T-helper 1 cell treated with Interleukin-12 subunit alpha and Interleukin-12 subunit beta and Interleukin-4 antibody, amounts not matched to agents 30 μg/mL and 1 μg/mL, for 36 hours (primary cell): ENCODE measurements around the gene ATXN1.
"Not testable (repeated sequence)": the region's sequence is repeated elsewhere in the genome, so short reads cannot be mapped to it uniquely, and the experiment has no call there.

Experiments used
- H3K27ac Mint-ChIP-seq: one replicate; pipeline ENCODE4 v1.8.0; 2021; ENCODE audit warnings: mild to moderate bottlenecking, mixed read lengths
- H3K27me3 Mint-ChIP-seq: one replicate; pipeline ENCODE4 v1.8.0; 2021; ENCODE audit warnings: low read depth, mixed read lengths
- H3K36me3 Mint-ChIP-seq: one replicate; pipeline ENCODE4 v1.8.0; 2021; ENCODE audit warnings: low read depth, mixed read lengths
- H3K4me1 Mint-ChIP-seq: one replicate; pipeline ENCODE4 v1.8.0; 2021; ENCODE audit warnings: low read depth, mixed read lengths
- H3K4me3 Mint-ChIP-seq: one replicate; pipeline ENCODE4 v1.8.0; 2021; ENCODE audit warnings: mild to moderate bottlenecking, moderate library complexity, mixed read lengths
- H3K9me3 Mint-ChIP-seq: one replicate; pipeline ENCODE4 v1.8.0; 2021; ENCODE audit warnings: mixed read lengths

Gene ATXN1

DNA sequence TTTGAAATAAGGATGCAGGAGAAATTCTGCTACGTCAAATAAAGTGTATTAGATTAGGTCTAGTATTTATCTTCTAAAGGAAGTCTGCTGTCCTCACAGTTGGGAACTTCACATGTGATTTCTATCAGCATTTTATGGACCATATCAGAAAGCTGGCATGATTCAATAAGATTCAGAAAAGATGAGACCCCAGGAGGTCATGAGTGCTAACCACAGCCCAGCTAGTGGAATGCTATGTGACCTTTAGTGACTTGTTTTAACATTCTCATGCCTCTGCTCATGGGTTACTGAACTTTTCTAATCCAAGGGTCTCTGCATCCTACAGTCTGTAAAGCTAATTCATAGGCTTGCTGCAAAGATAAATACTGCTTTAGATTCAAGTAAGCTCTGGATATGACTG lies 372.8 kb downstream of the ATXN1 start:
- no peaks in the 10 kb centered on the region for H3K27me3 Mint-ChIP-seq
- no peaks in the 10 kb centered on the region for H3K9me3 Mint-ChIP-seq
- peaks cover 5% of the 10 kb centered on the region for H3K36me3 Mint-ChIP-seq
- no peak overlapping the region for H3K27ac Mint-ChIP-seq
- H3K4me3 Mint-ChIP-seq, result no peak overlapping the region
- H3K4me1 Mint-ChIP-seq, result no peaks in the 10 kb centered on the region

DNA sequence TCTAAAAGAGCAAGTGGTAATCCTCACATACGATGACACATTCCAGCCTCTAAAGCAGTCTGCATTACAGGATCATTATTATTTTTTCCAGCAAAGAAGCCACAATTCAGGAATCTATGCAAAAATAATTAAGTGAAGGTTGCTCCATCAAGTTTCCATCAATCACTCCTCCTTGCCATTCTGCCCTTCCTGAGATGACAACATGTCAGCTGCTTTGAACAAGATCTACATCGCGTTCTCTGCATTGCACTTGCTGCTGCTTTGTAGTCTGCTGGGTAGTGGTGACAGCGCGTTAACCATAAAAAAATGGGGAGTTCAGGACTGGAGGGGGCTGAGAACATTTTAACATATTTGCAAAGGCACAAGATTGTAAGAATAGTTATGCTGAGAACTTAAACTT lies 375.2 kb downstream of the ATXN1 start:
- Mint-ChIP-seq H3K9me3 (no peaks in the 10 kb centered on the region), H3K4me3 (no peak overlapping the region), H3K4me1 (no peaks in the 10 kb centered on the region), H3K27ac (no peak overlapping the region), H3K27me3 (no peaks in the 10 kb centered on the region), H3K36me3 (peaks cover 5% of the 10 kb centered on the region)

DNA sequence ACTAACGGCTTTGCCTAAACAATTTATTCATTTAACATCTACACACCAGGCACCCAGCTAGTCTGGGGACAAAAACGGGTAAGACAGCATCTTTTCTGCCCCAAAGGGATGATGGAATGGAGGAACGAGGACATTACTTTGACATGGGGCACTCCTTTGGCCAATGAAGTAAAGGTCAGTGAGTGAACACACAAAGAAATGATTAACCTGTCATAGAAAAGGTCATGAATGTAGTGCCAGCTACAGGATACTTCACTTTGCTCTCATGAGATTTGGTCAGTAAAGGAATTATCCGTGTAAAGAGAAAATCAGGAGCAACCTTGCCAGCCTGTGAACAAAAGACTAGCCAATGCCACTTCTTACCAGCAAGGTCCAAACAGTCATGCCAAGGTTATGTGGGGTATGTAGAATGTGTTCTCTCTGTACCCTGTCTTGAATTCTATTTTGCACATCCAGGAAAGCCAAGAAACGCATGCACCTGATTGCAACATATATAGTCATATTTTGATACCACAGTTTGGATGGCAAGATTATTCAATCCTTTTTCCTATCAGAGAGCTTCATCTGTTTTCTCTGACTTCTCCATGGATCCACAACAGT lies 377.6 kb downstream of the ATXN1 start:
- Mint-ChIP-seq H3K36me3 (peaks cover 4% of the 10 kb centered on the region), H3K27me3 (no peaks in the 10 kb centered on the region), H3K9me3 (no peaks in the 10 kb centered on the region), H3K4me3 (no peak overlapping the region), H3K4me1 (peaks cover 3% of the 10 kb centered on the region), H3K27ac (no peak overlapping the region)

DNA sequence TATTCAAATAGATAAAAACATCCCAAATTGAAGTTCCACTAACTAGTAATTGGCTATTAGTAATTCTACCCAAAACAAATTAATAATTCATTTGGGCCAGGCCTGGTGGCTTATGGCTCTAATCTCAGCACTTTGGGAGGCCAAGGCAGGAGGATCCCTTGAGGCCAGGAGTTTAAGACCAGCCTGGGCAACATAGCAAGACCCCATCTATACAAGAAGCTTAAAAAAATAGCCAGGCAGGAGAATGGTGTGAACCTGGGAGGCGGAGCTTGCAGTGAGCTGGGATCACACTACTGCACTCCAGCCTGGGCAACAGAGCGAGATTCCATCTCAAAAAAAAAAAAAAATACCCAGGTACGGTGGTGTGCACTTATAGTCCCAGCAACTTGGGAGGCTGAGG lies 379.3 kb downstream of the ATXN1 start:
- not testable (repeated sequence) for H3K36me3 Mint-ChIP-seq, H3K4me3 Mint-ChIP-seq, H3K9me3 Mint-ChIP-seq, H3K27ac Mint-ChIP-seq, H3K4me1 Mint-ChIP-seq, H3K27me3 Mint-ChIP-seq

DNA sequence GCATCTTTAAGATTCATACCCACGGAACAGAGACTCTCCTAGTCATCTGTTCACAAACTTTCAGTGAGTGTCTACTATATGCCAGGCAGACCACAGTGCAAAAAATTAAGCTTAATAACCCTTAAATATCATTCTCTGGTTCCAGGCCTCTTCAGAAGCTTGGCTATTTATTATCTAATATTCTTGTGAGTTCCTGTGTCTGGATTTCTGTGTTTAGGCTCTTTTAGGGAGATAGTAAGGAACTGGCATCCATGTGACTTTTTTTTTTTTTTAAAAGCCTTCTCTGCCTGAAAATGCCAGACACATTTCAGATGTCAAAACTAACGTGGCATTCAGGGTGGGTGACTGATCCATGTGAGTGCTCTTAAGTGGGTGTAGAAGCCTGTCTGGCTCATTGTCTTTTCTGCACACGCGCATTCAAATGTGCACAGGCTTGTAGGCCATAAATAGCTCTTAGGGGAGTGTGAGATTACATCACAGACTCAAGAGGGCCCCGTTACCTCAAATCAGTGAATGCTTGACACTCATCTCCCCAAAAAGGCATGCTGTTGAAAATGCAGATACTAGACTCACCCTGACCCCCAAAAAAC lies 380.9 kb downstream of the ATXN1 start:
- Mint-ChIP-seq H3K9me3 (no peaks in the 10 kb centered on the region), H3K36me3 (peaks cover 11% of the 10 kb centered on the region), H3K27ac (no peak overlapping the region), H3K4me1 (peaks cover 5% of the 10 kb centered on the region), H3K27me3 (no peaks in the 10 kb centered on the region), H3K4me3 (no peak overlapping the region)

DNA sequence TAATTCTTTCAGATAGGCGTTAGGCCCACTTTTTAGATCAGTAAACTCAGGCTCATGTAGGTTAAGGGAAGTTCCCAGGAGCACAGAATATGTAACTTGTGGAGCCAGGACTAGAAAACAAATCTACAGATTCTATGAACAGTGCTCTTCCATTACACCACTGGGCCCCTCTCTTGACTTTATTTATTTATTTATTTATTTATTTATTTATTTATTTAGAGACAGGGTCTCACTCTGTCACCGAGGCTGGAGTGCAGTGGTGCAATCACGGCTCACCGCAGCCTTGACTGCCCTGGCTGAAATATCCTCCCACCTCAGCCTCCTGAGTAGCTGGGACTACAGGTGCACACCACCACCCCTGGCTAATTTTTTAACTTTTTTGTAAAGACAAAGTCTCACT lies 382.9 kb downstream of the ATXN1 start:
- H3K27me3 Mint-ChIP-seq, H3K4me1 Mint-ChIP-seq, H3K4me3 Mint-ChIP-seq, H3K27ac Mint-ChIP-seq, H3K9me3 Mint-ChIP-seq: not testable (repeated sequence)
- peaks cover 14% of the 10 kb centered on the region for H3K36me3 Mint-ChIP-seq

DNA sequence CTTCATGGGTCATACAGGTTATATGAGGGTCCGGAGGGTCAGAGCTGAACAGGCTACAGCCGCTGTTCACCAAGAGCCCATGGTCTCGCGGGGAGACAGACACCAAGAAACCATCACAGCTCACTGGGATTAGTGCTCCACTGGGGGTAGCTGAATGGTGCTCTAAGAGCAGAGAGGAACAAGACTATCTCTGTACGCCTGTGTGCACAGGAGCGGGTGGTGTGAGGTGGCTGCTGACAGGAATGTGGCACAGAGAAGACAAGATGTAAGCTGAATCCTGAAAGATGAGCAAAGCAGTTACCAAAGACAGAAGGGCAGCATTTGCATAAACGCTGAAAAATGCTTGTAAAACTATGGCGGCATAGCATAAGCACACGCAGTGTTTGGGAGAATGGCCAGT lies 383.8 kb downstream of the ATXN1 start:
- Mint-ChIP-seq H3K4me3 (no peak overlapping the region), H3K4me1 (peaks cover 5% of the 10 kb centered on the region), H3K9me3 (no peaks in the 10 kb centered on the region), H3K27ac (no peak overlapping the region), H3K36me3 (peaks cover 16% of the 10 kb centered on the region), H3K27me3 (no peaks in the 10 kb centered on the region)

DNA sequence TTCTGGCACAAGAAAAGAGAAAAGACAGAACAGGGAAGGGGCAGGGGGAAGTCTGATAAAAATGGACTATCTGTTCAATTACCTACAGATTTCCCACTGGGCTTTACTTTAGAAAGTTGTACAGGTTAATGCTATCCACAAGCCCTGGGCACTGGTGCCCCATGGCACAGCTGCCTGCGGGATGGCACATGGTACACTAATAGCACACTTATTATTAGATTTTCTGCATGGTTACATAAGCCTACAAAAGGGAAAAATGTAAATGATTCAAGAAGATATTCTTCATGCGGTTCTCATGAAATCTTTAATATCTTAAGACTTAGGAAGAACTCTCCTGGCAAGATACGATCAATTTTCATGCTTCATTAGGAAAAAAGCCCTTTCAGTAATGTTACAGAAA lies 385.4 kb downstream of the ATXN1 start:
- H3K9me3 Mint-ChIP-seq, result no peaks in the 10 kb centered on the region
- peaks cover 5% of the 10 kb centered on the region for H3K4me1 Mint-ChIP-seq
- H3K4me3 Mint-ChIP-seq, result no peak overlapping the region
- H3K27ac Mint-ChIP-seq, result no peak overlapping the region
- H3K36me3 Mint-ChIP-seq, result peaks cover 18% of the 10 kb centered on the region
- H3K27me3 Mint-ChIP-seq, result no peaks in the 10 kb centered on the region

DNA sequence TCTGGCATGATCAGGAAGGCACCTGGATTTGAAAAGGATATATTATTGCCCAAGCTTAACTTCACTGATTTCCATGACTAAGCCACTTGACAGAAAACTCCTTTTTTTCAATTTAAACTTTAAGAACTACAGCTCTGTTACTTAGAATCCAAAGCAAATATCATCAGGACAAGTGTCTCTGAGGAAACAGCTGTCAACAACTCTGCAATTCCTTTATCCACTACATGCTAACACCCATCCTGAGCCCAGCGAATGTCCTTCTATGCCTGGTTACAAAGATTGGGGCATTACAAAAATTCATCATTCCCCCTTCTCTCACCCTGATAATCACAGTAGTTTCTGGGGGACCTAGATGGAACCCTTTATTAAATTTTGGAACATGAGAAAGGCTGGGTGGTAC lies 386.1 kb downstream of the ATXN1 start:
- H3K9me3 Mint-ChIP-seq, result no peaks in the 10 kb centered on the region
- no peak overlapping the region for H3K4me3 Mint-ChIP-seq
- peaks cover 2% of the 10 kb centered on the region for H3K4me1 Mint-ChIP-seq
- peaks cover 18% of the 10 kb centered on the region for H3K36me3 Mint-ChIP-seq
- no peak overlapping the region for H3K27ac Mint-ChIP-seq
- H3K27me3 Mint-ChIP-seq, result no peaks in the 10 kb centered on the region

DNA sequence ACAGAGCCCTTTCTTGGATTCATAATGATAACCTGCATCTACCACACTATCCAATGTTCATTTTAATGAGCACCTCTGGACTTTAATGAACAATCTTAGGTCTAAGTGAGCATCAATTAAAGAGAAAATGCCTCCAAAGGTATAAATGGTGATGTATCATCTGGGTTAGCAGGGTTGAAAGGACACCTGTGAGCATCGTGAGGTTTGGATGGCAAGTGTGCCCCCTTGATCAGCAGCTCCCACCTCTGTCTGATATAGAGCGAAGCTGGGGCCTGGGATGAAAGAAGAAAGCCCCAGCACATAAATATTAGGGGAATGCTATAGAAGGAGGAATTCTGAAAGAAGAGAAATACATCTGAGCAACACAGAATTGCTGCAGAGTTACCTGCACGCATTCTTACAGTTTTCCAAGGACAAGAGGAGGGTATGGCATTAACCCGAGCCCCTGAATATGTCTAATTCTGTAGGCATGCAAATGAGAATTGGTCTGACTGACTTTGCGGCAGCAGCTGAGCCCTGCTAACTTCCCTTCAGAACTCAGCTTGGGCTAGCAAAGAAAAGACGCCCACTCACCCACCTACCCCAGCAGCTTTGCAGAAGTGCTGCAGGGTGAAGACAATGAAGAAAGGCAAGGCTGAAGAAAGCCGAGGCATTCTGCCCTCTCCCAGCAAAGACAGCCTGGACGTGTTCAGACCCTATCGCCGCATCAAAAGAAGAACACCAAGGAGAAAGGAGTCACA lies 386.6 kb downstream of the ATXN1 start:
- Mint-ChIP-seq H3K9me3 (no peaks in the 10 kb centered on the region), H3K36me3 (peaks cover 21% of the 10 kb centered on the region), H3K4me3 (no peak overlapping the region), H3K27me3 (no peaks in the 10 kb centered on the region), H3K4me1 (peaks cover 2% of the 10 kb centered on the region), H3K27ac (no peak overlapping the region)

DNA sequence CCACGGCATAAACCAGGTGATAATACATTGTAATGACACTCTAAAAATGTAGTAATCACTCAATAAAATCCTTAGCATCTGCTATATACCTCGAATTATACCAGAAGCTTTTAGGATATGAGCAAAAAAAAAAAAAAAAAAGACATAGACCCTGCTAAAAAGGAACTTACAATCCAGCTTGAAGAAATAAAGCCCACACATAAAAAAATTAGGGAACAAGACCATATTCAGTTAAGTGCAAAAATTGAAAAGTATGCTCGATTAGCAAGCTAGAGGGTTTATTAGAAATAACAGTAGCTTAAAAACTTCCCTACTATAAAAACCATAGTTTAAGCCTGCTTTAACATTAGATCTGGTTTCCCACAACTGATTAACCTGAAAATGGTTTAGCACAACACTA lies 387.2 kb downstream of the ATXN1 start:
- peaks cover 21% of the 10 kb centered on the region for H3K36me3 Mint-ChIP-seq
- no peaks in the 10 kb centered on the region for H3K9me3 Mint-ChIP-seq
- H3K27me3 Mint-ChIP-seq, result no peaks in the 10 kb centered on the region
- no peak overlapping the region for H3K27ac Mint-ChIP-seq
- peaks cover 2% of the 10 kb centered on the region for H3K4me1 Mint-ChIP-seq
- no peak overlapping the region for H3K4me3 Mint-ChIP-seq

DNA sequence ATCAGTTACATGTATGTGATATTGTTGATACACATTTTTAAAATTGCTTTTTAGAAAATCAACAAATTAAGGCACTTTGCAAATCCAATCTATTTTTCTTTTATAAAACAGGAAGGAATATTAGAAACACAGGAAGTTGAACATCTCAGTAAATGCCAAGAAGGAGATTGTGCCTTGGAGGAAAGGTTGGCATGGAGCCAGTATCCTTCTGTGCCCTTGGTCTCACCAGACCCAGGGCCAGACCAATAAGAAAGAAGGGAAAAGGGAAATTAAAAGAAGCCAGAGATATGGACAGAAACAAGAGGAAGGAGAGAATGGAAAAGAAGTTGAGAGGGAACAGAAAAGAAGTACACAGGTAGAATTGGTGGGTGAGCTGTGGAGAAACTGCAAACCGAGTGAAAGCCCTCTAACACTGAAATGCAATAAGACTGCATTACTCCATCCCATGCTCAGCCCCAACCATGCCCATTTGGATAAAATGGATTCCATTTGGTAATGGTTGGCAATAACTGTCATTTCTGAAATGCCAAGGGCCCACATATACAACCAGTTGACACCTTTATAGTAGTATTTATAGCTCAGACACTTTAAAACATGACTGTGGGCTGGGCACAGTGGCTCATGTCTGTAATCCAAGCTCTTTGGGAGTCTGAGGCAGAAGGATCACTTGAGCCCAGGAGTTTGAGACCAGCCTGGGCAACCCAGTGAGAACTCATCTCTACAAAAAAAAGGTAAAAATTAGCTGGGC lies 389.1 kb downstream of the ATXN1 start:
- Mint-ChIP-seq H3K27ac (no peak overlapping the region), H3K4me1 (peaks cover 2% of the 10 kb centered on the region), H3K4me3 (no peak overlapping the region), H3K36me3 (peaks cover 18% of the 10 kb centered on the region), H3K27me3 (no peaks in the 10 kb centered on the region), H3K9me3 (no peaks in the 10 kb centered on the region)

DNA sequence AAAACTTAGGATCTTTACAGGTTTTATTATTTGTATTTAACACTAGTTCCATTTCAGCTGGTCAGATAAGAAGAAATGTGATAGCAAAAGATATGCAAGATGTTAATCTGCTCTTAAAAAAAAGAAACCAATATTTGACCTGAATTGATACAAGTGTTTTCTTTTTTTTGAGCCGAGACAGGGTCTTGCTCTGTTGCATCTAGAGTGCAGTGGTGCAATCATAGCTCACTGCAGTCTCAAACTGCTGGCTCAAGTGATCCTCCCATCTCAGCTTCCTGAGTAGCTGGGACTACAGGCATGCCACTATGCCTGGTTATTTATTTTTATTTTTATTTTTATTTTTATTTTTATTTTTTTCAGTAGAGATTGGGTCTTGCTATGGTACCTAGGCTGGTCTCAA lies 389.9 kb downstream of the ATXN1 start:
- Mint-ChIP-seq H3K9me3 (no peaks in the 10 kb centered on the region), H3K27me3 (no peaks in the 10 kb centered on the region), H3K4me1 (peaks cover 2% of the 10 kb centered on the region), H3K4me3 (no peak overlapping the region), H3K27ac (no peak overlapping the region), H3K36me3 (peaks cover 14% of the 10 kb centered on the region)

DNA sequence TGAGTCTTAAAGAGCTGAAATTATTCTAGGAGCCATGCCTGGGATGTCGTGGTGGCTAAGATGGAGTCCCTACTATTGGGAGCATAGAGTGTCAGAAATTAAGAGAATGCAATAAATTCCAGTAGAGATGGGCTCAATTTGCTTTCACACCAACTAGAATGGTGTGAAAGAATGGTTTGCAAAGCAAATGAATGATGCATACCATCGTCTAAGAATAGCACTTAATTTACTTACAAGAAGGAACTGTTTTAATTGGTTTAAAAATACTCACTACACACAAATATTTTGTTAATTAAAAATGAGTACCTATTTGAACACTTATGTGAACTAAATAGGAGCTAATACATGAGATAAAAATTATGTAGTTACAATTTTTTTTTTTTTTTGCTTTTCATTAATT lies 390.3 kb downstream of the ATXN1 start:
- H3K36me3 Mint-ChIP-seq, result peaks cover 14% of the 10 kb centered on the region
- no peak overlapping the region for H3K27ac Mint-ChIP-seq
- no peak overlapping the region for H3K4me3 Mint-ChIP-seq
- H3K4me1 Mint-ChIP-seq, result peaks cover 2% of the 10 kb centered on the region
- H3K27me3 Mint-ChIP-seq, result no peaks in the 10 kb centered on the region
- no peaks in the 10 kb centered on the region for H3K9me3 Mint-ChIP-seq

DNA sequence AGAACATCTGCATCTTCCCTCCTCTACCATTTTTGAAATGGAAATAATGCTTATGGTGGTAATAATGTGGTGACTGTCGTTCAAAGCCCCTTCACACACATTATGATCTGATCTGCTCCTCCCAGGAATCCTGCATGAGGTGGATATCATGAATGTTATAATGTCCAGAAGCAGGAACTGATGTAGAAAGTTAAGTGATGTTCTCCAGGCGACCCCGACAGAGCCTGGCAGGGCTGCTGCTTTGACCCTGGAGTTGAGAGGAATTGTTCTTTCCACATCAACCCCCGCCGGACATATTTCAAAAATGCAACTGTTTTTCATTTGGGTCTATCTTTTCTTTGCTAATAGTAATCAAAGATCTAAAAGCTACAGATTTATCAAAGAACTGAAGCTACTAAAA lies 391.3 kb downstream of the ATXN1 start:
- H3K36me3 Mint-ChIP-seq, result peaks cover 14% of the 10 kb centered on the region
- no peak overlapping the region for H3K4me3 Mint-ChIP-seq
- H3K4me1 Mint-ChIP-seq, result no peaks in the 10 kb centered on the region
- H3K9me3 Mint-ChIP-seq, result no peaks in the 10 kb centered on the region
- H3K27ac Mint-ChIP-seq, result no peak overlapping the region
- H3K27me3 Mint-ChIP-seq, result no peaks in the 10 kb centered on the region
